ENCODE data around the gene CCDC60.

The CCDC60 gene

DNA sequence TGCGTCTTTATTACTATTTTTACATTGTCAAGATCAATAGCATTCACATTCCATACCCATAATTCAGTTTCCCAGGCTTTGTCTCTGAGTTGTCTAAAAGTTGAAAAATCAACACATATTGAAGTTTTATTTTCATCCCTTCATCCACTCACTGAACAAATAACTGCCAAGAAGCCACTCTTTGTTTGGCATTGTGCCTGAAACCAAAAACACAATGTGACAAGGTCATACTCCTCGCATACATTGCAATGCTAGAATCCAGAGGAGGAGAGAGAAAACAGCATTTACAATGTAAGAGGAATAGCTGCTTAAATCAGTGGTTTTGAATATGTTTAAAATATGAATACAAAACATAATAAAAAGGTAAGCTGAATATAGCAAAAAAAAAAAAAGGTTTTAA lies 71.8 kb downstream of the CCDC60 start:
- H3K4me3 ChIP-seq (ENCODE audit: low read depth, low read length): no peak overlapping the region
- no peak for DNase-seq (ENCODE audit: low read depth, low spot score)
- in situ Hi-C loops (cut with HindIII; ENCODE audit: low sequenced_read_pairs): no loop called here
- TF ChIP-seq, protein P1, sequence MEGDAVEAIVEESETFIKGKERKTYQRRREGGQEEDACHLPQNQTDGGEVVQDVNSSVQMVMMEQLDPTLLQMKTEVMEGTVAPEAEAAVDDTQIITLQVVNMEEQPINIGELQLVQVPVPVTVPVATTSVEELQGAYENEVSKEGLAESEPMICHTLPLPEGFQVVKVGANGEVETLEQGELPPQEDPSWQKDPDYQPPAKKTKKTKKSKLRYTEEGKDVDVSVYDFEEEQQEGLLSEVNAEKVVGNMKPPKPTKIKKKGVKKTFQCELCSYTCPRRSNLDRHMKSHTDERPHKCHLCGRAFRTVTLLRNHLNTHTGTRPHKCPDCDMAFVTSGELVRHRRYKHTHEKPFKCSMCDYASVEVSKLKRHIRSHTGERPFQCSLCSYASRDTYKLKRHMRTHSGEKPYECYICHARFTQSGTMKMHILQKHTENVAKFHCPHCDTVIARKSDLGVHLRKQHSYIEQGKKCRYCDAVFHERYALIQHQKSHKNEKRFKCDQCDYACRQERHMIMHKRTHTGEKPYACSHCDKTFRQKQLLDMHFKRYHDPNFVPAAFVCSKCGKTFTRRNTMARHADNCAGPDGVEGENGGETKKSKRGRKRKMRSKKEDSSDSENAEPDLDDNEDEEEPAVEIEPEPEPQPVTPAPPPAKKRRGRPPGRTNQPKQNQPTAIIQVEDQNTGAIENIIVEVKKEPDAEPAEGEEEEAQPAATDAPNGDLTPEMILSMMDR (IDR thresholded peaks at IDR 0.05; ENCODE audit: low read depth, low read length): no peak

DNA sequence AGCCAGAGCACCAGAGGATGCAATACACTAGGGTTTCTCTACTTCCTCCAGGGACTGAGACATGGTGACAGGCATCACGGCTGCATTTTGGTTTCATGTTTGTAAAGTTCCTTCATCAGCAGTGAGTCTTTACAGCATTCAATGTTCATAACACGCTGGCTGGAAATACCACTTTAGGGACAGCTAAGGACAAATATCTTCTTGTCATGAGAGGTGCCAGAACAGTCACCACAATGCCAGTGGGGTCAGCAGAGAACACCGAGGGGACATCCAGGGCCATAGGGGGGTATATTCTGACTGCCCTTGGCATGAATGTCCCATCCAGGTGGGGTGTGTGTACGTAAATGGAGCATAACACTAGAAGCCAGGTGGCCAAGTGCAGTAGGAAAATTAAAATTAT lies 72.3 kb downstream of the CCDC60 start:
- no peak for DNase-seq (ENCODE audit: low read depth, low spot score)
- TF ChIP-seq, protein P1 (IDR thresholded peaks at IDR 0.05; ENCODE audit: low read depth, low read length): no peak
- H3K4me3 ChIP-seq (ENCODE audit: low read depth, low read length): no peak overlapping the region
- in situ Hi-C loops (cut with HindIII; ENCODE audit: low sequenced_read_pairs): no loop called here

DNA sequence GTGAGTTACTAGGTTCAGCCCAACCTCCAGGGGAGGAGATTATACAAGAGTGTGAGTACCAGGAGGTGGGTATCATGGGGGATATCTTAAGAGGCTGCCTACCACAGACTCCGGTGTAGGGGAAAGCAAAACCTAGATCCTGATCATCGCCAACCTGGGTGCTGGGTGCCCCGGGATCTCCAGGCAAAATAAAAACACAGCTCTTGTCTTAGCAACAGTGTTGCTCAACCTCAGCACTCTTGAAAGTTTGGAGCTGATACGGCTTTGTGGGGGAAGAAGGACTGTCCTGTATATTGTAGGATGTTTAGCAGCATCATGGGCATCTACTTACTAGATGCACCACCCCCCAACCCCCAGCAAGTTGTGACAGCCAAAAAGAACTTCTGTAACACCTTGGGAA lies 74.5 kb downstream of the CCDC60 start:
- H3K4me3 ChIP-seq (ENCODE audit: low read depth, low read length): no peak overlapping the region
- in situ Hi-C loops (cut with HindIII; ENCODE audit: low sequenced_read_pairs): no loop called here
- TF ChIP-seq, protein P1 (IDR thresholded peaks at IDR 0.05; ENCODE audit: low read depth, low read length): no peak
- no peak for DNase-seq (ENCODE audit: low read depth, low spot score)

DNA sequence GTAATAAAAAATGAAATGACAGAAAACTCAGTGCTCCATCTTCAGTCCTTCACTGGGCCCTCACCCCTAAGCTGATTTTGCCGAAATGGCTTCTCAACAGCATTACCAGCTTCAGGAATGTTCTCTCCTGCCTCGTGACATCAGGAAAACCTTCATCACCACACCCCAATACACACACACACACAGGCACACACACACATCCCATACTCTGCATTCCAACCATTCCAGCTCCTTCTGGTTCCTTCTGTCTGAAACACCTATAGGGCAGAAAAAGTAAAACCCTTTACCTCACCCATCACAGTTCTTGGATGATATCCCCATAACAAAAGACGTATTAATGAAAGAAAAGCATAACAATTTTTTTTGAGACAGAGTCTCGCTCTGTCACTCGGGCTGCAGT lies 75.9 kb downstream of the CCDC60 start:
- in situ Hi-C loops (cut with HindIII; ENCODE audit: low sequenced_read_pairs): no loop called here
- DNase-seq (ENCODE audit: low read depth, low spot score): no peak
- TF ChIP-seq, protein P1 (IDR thresholded peaks at IDR 0.05; ENCODE audit: low read depth, low read length): no peak
- H3K4me3 ChIP-seq (ENCODE audit: low read depth, low read length): no peak overlapping the region

DNA sequence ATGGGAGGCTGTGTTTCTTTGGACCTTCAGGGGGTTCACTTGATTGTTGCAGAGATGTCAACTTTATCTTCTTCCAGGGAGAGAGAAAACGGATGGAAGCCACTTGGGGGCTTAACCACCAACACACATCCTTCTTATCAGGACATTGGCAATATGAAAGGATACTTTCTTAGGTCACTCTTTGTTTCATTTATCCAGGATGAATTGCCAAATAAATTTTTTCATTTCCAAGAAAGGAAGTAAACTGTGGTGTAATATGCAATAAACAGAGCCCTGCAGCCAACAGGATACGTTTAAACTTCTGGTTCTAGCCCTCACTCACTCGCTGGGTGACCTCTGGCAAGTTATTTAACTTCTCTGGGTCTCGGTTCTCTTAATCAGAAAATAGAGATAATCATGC lies 77.8 kb downstream of the CCDC60 start:
- no peak for DNase-seq (ENCODE audit: low read depth, low spot score)
- TF ChIP-seq, protein P1 (IDR thresholded peaks at IDR 0.05; ENCODE audit: low read depth, low read length): no peak
- no peak overlapping the region for H3K4me3 ChIP-seq (ENCODE audit: low read depth, low read length)
- in situ Hi-C loops (cut with HindIII; ENCODE audit: low sequenced_read_pairs): no loop called here

DNA sequence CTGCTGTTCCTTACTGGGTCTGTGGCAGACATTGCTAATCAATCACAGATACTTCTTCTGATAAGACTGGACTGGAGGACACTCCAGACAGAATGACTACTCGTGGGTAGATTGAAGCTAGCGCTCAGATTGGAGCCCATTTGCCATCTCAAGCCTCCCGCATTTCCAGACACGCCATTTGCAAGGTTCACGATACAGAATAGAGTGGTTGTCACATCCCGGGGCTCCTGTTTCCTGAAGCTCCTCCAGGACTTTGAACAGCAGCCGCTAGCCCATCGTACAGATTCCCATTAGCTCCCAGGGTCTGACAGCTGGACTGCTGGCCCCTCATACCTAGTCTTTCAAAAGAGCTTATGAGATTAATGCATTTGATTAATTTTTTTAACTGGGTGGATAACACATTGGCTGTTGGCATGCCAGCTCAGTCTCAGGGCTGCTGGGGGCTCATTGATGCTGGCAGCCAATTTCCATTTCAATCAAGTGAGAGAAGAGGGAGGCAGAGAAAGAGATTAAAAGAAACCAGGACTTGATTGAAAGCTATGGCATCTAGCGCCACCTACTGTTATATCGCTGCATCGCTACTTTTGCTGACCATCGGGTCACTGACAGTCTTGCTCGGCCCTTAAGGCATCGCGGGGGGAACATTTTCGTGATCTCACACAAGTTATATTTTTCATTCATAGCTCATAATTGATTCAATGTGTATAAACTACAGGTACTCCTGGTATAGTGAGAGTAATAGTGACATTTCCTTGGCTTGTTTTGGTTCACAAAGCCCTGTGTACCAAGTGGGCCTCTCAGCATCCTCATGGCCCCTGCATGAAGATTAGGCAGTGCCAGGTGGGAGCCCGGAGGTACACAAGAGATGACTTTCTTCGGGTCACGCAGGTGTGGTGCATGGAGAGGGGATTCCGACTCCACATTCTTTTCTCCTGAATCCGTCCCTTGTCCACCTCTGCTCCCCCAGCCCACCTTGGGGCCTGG lies 78.6 kb downstream of the CCDC60 start:
- in situ Hi-C loops (cut with HindIII; ENCODE audit: low sequenced_read_pairs): no loop called here
- no peak overlapping the region for H3K4me3 ChIP-seq (ENCODE audit: low read depth, low read length)
- TF ChIP-seq, protein P1 (IDR thresholded peaks at IDR 0.05; ENCODE audit: low read depth, low read length): peak; percentile 69
- DNase-seq (ENCODE audit: low read depth, low spot score): peak; percentile 56

Measured in astrocyte of the spinal cord (primary cell).